C4-2B (cell line): Measurements from ENCODE around the gene VWC2L.

Experiments
- CTCF ChIP-seq: fragments of 450-650 bp; conservative IDR thresholded peaks from 2 replicates; pipeline ENCODE4 v1.5.1; 2017; ENCODE audit warnings: mild to moderate bottlenecking
- ZFX ChIP-seq: fragments of 450-650 bp; IDR thresholded peaks from 2 replicates; pipeline ENCODE4 v1.6.1; 2017

GRCh38 chr2:214547931-214548330 lies 137.1 kb downstream of the VWC2L start:
- no peak for TF ChIP-seq CTCF
- TF ChIP-seq ZFX, result no peak
